Activated CD8-positive, alpha-beta memory T cell treated with anti-CD3 and anti-CD28 coated beads, Interleukin-2, amount 50 U/mL, for 1 hour (primary cell): ENCODE data around the gene GPR162.

Experiments
- DNase-seq: peaks from one replicate; pipeline ENCODE4 v3.0.0-alpha.2; 2020; ENCODE audit errors: extremely low read depth

GPR162 gene

DNA sequence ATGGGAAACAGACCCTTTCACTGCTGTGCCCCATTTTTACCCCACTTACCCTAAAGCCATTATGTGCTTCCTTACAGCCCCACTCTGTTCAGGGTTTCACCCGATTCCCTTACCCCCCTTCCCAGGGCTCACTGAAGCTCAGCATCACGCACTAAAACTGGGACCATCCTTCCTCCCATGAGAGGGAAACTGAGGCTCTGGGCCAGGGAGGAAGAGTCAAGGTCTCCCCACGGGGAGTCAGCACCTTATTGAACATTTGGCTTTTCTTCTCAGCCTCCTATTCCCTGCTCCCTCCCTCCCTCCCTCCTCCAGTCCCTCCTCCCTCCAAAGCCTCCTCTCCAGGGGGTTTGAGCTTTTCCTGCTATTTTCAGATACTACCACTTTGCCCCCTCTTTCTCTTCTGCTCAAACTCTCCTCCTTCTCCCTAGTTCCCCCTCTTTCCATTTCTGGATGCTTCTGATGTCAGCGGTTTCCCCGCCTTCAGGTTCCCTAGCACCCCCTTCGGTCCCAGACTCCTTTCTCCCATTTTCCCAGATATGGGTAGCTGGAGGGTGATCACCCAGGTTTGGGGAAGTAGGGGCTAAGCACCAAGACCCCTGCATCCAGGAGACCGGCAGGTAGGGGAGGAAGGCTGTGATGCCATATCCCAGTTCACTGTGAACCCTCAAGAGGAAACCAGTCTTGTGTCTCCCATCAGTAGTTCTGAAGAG, 960 bp downstream of the GPR162 start:
- no peak for DNase-seq

DNA sequence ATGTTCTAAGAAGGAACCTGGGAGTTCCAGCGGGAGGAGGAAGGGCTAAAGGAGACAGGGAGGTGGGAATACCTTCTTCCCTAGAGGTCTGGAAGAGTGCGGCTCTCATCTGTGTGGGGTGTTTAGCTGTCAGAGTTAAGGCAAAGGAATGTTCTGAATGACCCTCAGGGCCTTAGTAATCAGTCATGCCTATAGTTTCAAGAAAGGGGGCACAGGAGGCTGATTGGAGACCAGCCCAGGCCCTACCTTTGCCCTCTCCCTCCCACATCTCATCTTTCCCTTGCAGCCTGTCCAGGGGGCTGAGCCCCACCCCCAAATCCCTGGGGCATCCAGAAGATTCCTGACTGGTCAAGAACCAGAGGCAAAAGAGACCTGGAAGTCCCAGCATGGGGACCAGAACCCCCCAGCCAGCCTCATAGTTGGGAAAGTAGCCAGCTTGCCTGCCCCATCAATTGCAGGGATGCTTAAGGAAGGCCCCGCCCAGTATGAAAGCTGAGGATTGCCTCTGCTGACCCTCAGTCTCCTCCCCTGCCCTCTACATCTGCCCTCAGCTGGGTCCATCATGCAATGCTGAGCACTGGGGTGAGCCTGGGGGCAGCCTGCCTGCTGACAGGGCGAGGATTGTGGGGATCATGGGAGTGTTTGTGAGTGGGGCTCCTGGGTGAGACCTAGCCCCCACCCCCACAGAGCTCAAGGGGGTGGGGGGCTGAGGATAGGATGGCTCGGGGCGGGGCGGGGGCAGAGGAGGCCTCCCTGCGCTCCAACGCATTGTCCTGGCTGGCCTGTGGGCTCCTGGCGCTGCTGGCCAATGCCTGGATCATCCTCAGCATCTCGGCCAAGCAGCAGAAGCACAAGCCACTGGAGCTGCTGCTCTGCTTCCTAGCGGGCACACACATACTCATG, 1.8 kb downstream of the GPR162 start:
- DNase-seq: no peak

DNA sequence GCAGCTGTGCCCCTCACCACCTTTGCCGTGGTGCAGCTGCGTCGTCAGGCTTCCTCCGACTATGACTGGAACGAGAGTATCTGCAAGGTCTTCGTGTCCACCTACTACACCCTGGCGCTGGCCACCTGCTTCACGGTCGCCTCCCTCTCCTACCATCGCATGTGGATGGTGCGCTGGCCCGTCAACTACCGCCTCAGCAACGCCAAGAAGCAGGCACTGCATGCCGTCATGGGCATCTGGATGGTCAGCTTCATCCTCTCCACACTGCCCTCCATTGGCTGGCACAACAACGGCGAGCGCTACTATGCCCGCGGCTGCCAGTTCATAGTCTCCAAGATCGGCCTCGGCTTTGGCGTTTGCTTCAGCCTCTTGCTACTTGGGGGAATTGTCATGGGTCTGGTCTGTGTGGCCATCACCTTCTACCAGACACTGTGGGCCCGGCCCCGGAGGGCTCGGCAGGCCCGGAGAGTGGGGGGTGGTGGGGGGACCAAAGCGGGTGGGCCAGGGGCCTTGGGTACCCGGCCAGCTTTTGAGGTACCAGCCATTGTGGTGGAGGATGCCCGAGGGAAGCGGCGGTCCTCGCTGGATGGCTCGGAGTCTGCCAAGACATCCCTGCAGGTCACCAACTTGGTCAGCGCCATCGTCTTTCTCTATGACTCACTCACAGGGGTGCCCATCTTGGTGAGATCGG, 2.6 kb downstream of the GPR162 start:
- no peak for DNase-seq

DNA sequence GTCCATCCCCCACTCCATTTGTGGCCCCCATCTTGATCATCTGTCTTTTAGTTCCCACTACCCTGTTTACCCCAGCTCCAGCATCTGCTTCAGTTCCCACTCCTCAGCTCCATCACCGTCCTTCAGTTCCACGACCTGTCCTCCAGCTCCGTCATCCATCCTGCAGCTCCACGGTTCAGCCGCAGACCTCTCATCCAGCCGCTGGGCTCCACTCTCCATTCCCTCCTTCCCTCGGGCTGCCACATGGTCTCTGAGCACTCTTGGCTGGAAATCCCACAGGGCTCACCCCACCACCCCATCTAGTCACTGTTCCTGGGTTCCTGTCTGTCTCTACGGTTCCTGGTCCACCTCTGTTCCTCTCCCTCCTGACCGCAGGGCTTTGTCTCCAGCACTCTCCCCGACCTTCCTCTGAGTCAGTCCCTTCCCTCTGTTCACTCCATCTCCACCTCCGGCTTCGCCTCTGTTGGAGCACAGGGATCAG, 3.3 kb downstream of the GPR162 start:
- no peak for DNase-seq

DNA sequence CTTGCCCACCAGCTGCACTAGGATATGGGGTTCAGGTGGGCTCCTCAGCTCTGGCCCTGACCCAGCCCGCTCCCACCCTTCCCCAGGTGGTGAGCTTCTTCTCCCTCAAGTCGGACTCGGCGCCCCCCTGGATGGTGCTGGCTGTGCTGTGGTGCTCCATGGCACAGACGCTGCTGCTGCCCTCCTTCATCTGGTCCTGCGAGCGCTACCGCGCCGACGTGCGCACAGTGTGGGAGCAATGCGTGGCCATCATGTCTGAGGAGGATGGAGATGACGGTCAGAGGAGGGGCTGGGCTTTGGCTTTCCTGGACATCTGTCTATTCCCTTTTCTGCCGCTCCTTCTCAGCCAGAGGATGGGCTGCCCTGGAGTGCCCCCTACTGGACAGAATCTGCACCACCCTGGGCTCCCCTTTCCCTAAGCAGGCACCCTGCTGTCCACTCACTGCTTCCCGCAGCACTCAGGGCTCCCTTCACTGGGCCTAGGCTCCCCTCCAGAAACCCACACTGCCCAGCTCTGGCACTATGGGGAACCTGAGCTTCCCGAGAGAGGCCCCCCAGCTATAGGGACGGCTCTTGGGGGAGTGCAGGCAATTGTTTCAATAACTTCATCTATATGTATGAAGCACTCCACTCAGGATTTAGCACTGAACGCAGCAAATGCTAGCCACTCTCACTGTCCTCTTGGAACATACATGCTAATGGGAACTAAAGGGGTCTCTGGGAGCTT, 3.9 kb downstream of the GPR162 start:
- peak; percentile 27 for DNase-seq

DNA sequence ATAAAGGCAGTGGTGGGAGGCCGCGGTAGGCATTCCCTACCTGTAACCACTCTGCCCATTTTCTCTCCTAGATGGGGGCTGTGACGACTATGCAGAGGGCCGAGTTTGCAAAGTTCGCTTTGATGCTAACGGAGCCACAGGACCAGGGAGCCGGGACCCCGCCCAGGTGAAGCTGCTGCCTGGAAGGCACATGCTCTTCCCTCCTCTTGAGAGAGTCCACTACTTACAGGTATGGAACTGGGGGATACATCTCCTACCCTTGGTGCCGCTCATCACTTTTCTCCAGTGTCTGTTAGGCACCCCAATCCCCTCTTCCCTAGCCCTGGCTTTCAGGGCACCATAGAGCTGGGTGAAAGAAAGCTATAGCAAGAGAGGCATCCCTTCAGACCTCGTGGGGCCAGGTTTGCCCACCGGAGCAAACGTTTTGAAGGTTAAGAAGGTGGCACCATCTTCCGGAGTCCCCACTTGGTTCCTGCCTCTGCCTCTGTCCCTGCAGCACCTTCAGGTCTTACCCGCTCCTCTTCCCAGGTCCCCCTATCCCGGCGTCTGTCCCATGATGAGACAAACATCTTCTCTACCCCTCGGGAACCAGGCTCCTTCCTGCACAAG, 4.6 kb downstream of the GPR162 start:
- DNase-seq: no peak

DNA sequence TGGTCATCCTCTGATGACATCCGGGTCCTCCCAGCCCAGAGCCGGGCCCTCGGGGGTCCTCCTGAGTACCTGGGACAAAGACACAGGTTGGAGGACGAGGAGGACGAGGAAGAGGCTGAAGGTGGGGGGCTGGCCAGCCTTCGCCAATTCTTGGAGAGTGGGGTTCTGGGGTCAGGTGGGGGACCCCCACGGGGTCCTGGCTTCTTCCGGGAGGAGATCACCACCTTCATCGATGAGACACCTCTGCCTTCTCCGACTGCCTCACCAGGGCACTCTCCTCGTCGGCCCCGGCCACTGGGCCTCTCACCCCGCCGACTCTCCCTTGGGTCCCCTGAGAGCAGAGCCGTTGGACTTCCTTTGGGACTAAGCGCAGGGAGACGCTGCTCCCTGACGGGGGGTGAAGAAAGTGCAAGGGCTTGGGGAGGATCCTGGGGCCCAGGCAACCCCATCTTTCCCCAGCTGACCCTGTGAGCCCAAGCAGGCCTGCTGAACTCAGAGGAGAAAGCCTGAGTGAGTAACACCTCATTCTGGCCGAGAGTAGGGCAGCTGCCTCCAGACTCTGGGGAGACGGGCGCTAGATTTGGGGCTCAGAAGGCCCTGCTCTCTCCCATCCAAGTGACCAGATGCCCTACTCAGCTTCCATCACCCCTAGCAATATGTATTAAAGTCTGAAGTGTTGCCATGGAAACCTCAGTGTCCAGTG, 5.3 kb downstream of the GPR162 start:
- DNase-seq: no peak

DNA sequence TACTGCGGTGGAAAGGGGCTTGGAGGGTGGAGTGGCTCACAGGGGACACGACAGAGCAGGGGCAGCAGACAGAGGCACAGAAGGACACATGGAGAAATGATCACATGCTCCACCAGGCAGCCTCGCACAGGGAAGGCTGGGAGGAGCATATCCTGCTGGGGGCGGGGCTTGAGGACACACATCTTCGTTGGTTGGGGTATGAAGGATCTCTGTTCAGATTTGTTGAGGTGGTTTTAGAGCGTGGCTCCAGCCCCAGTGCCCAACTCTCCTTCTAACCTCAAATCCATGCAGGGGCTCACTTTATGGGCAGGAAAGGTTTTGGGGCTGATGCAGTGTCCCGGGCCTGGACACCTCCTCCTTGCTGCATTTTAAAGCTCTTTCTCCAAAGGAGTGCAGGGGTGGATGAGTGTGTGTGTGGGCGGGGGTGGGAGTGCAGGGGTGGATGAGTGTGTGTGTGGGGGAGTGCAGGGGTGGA, 5.9 kb downstream of the GPR162 start:
- no peak for DNase-seq

DNA sequence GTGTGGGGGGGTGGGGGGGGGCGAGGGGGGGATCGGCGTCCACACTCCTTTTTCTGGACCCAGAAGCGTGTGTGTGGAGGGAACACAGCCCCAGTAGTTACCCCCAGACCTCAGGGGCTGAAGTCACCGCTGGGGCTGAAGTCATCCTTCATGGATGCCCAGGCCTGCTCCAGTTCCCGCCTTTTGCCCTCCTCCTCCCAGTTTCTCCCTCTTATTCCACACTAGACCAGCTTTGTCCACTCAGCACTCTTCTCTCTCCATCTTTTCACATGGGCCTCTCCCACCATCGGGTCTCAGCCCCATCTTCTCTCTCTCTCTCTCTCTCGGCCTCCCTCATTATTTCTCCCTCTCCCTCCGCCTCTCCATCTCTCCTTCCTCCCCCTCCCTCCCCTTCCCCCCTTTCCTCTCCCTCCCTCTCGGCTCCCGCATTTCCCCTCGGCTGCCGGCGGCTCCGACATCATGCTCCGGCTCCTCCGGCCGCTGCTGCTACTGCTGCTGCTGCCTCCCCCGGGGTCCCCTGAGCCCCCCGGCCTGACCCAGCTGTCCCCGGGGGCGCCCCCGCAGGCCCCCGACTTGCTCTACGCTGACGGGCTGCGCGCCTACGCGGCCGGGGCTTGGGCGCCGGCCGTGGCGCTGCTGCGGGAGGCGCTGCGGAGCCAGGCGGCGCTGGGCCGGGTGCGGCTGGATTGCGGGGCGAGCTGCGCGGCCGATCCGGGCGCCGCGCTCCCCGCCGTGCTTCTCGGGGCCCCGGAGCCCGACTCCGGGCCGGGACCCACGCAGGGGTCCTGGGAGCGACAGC, 6.6 kb downstream of the GPR162 start, which contains the start of gene P3H3:
TSS of gene P3H3 (plus strand) at position 426 of the 799 bp plus-strand sequence. CDS start at position 460, 34 bp downstream.
- DNase-seq: no peak

DNA sequence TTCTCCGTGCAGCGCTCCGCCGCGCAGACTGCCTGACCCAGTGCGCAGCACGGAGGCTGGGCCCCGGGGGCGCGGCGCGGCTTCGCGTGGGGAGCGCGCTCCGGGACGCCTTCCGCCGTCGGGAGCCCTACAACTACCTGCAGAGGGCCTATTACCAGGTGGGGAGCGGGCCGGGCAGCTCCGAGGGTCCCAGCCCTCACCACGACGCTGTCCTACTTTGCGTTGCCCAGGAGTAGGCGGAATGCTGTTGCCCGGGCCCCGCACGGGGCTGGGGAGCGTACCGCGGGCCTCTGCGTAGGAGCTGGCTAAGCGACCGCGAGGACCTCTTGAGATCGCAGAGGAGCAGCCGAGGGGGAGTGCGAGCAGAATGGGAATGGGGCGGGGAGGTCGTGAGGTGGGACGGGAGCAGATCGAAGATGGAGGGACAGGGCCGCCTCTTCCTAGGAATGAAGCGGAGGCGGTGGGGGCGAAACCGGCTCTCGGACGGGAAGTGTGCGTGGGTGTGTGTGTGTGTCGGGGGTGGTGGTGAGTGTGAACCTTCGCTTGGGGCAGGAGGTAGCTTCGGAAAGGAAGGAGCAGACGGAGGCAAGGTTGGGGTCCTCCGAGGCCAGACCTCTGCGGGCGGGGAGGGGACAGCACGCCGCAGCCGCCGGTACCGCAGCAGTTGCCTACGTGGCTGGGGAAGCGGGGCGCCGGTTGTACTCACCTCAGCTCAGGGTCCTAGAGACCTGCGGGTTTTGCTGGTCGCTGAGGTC, 7.3 kb downstream of the GPR162 start:
- no peak for DNase-seq

DNA sequence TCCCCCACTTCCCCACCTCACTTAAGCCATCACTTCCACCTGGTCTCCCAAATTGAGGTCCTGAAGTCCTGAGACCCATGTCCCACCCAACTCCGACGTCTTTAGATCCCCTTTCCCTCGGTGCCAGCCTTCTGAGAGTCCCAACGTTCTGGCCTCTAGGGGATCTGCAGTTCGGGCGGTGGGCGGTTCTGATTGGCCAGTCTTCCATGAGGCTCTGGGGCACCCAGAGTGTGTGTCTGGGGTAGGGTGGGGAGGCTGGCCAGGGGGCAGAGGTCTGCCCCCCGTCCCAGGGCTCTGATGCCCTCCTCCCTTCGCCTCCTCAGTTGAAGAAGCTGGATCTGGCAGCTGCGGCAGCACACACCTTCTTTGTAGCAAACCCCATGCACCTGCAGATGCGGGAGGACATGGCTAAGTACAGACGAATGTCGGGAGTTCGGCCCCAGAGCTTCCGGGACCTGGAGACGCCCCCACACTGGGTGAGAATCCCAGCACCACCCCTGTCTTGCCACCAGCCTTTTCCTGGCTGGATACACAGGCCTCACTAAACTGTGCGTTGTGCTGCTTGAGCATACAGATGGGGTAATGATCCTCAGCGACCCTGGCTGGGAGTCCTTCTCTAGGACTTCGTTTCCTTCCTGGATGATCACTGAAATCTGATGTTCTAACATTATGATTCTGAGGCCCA, 8.1 kb downstream of the GPR162 start:
- DNase-seq: no peak

DNA sequence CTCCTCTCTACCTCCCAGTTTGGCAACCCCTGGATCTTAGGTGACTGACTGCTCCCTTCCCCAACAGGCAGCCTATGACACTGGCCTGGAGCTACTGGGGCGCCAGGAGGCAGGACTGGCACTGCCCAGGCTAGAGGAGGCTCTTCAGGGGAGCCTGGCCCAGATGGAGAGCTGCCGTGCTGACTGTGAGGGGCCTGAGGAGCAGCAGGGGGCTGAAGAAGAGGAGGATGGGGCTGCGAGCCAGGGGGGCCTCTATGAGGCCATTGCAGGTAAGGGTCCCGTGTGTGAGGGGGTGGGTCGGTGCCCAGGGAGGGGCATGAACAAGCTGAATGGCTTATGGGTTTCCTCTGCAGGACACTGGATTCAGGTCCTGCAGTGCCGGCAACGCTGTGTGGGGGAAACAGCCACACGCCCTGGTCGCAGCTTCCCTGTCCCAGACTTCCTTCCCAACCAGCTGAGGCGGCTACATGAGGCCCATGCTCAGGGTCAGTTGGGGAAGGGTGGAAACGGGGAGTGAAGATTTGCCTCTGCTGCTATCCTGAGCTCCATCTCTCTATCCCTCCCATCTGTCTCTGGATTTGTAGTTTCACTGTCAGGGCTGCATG, 8.8 kb downstream of the GPR162 start:
- DNase-seq: no peak

DNA sequence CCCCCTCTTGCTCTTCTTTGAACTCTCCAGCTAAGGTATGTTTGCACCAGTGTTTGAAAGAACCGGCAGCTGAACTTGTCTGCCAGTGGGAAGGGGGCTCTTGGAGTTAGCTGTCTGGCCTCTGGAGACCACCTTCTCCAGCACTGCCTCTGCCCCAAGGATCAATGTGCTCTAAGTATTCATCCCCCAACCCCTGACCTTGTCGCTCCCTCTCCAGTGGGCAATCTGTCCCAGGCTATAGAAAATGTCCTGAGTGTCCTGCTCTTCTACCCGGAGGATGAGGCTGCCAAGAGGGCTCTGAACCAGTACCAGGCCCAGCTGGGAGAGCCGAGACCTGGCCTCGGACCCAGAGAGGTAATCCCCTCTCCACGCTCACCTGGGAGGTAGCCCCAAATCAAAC, 9.4 kb downstream of the GPR162 start:
- no peak for DNase-seq

DNA sequence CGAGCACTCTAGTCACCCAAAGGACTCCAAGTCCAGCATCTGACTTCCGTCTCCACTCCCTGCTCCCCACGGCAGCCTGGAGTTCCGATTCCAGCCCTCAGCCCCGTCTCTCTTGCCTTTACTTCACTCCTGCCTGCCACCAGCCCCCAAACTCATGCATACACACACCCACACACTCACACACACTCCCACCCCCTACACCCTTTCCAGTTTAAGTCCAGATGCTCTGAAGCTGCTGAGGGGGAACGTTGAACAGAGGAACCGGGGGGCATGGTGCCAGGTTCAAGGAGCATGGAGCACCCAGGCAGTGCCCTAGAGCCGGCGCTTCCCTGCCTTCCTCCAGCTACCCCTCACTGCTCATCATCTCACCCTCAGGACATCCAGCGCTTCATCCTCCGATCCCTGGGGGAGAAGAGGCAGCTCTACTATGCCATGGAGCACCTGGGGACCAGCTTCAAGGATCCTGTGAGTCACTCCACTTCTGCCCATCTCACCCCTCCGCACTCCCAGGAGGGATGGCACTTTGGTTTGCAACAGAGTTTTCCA, 9.9 kb downstream of the GPR162 start:
- no peak for DNase-seq

DNA sequence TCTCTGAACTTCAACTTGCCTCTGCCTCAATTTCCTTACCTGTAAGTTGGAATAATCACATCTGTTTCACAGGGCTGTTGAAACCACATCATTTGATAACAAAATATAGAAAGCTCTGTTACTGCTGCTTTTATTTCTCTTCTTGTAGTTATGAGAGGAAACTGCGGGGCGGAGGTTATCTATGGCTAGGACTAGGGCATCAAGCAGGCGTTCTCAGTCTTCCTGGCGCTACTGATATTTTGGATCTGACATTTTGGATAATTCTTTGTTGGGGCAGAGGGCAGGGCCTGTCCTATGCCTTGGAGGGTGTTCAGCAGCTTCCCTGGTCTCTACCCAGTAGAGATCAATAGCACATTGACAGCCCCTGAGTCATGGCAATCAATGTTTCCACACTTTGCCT, 10.5 kb downstream of the GPR162 start:
- no peak for DNase-seq

DNA sequence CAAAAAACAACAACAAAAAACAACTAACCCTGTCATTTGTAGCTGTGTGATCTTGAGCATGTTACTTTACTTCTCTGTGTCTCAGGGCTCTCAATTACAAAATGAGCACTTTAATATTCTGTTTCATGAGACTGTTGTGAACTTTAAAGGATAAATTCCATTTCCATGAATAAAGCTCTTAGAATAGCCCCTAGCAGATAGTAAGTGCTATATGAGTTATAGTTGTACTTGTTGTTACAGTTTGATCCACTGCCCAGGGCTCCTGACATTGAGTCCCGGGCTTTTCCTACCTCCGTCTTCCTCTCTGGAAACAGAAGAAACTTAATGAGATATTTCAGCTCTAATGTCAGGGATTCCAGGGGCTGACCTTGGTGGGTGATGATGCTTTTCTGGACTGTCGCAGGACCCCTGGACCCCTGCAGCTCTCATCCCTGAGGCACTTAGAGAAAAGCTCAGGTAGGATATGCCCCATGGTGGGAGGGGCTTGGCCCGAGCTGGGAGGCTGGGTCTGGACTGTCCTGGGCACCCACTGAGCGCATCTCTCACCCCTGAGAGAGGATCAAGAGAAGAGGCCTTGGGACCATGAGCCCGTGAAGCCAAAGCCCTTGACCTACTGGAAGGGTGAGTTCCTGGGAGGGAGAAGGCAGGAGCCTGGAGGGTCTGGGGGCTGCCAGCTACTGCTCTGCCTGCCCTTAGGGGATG, 11.7 kb downstream of the GPR162 start:
- no peak for DNase-seq

DNA sequence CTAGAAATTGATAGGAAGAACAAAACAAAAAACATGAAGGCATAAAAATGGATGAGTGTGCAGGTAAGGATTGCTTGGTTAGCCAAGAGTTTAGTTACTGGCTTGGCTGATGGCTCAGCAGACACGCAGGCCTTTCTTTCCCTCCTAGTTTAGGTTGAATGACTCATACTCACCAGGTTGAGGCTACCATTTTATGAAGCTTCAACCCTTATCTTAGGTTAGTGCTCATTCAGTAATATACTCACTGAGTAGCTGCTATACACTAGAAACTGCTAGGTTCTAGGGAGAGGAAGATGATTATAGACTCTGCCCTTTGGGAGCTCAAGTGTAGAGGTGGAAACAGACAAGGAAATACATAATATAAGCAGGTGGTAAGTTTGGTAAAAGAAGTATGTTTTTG, 12.6 kb downstream of the GPR162 start:
- DNase-seq: no peak
